IMR-90 (cell line): Measurements from ENCODE around the gene NDUFB3. TPM values are rescaled to one million over a fixed set of nuclear protein-coding genes. Genes with fewer than 3 reads are reported as not detected.

ENCODE experiments used
- ATAC-seq: fragments of 200-7000 bp; cut with Tn5 transposase; 2 replicates; pipeline ENCODE4 v1.9.1; 2020; ENCODE audit warnings: low read depth, mild to moderate bottlenecking, moderate library complexity
- BruUV-seq: library from RNA; stranded (reverse); fragments of 400-500 nt; replicated peaks from 2 replicates; lab custom pipeline; 2021; lab: Mats Ljungman, UMichigan
- CTCF ChIA-PET: fragments of 300-600 bp; formaldehyde crosslinking; extraction: SDS; loops from one replicate; lab custom pipeline; 2021; ENCODE audit warnings: antibody characterized with exemption; lab: Yijun Ruan, JAX
- POLR2A ChIA-PET: fragments of 300-600 bp; sonication (Branson Sonifier 250); formaldehyde crosslinking; loops from one replicate; lab custom pipeline; 2022; ENCODE audit warnings: antibody characterized with exemption; ENCODE audit not compliant: unreplicated experiment; lab: Charles Lee
- DNase-seq: peaks from one replicate; pipeline ENCODE4 v3.0.0; 2013
- H2AFZ ChIP-seq: replicated peaks from 2 replicates; pipeline ENCODE3; 2013; ENCODE audit warnings: low read length, mild to moderate bottlenecking; ENCODE audit not compliant: poor library complexity
- H2AK5ac ChIP-seq: 2 replicates; pipeline ENCODE4 v1.6.1; 2013; ENCODE audit warnings: low read depth, low read length, inconsistent platforms
- H2AK9ac ChIP-seq: replicated peaks from 2 replicates; pipeline ENCODE3; 2013; ENCODE audit warnings: mild to moderate bottlenecking, low read depth, low read length, moderate library complexity; ENCODE audit not compliant: poor library complexity
- H2BK120ac ChIP-seq: 2 replicates; pipeline ENCODE4 v1.6.1; 2013; ENCODE audit warnings: low read depth, low read length, inconsistent platforms
- H2BK15ac ChIP-seq: 3 replicates; pipeline ENCODE4 v1.6.1; 2013; ENCODE audit warnings: low read depth, low read length, inconsistent platforms
- H2BK20ac ChIP-seq: 2 replicates; pipeline ENCODE4 v1.6.1; 2013; ENCODE audit warnings: low read depth, mild to moderate bottlenecking, inconsistent platforms, low read length, moderate library complexity
- H2BK5ac ChIP-seq: 2 replicates; pipeline ENCODE4 v1.6.1; 2013; ENCODE audit warnings: mild to moderate bottlenecking, low read depth, low read length, inconsistent platforms; ENCODE audit not compliant: poor library complexity, severe bottlenecking
- H3K14ac ChIP-seq: replicated peaks from 2 replicates; pipeline ENCODE4 v1.6.1; 2013; ENCODE audit warnings: low read depth, low read length, inconsistent platforms
- H3K18ac ChIP-seq: 2 replicates; pipeline ENCODE4 v1.6.1; 2013; ENCODE audit warnings: low read depth, low read length, control low read depth
- H3K23ac ChIP-seq: 2 replicates; pipeline ENCODE4 v1.6.1; 2013; ENCODE audit warnings: low read depth, low read length, inconsistent platforms
- H3K27ac ChIP-seq: 2 replicates; pipeline ENCODE4 v1.5.1; 2013; ENCODE audit warnings: mild to moderate bottlenecking, control low read depth, low read length; ENCODE audit not compliant: insufficient read depth
- H3K27me3 ChIP-seq: 2 replicates; pipeline ENCODE4 v1.6.1; 2013; ENCODE audit warnings: low read length; ENCODE audit not compliant: control insufficient read depth, insufficient read depth
- H3K36me3 ChIP-seq: 2 replicates; pipeline ENCODE4 v1.6.1; 2013; ENCODE audit warnings: low read length, mixed read lengths; ENCODE audit not compliant: control insufficient read depth, insufficient read depth
- H3K4ac ChIP-seq: 2 replicates; pipeline ENCODE4 v1.6.1; 2013; ENCODE audit warnings: low read depth, low read length, inconsistent platforms
- H3K4me1 ChIP-seq: 2 replicates; pipeline ENCODE4 v1.6.1; 2013; ENCODE audit warnings: low read length, mixed read lengths; ENCODE audit not compliant: control insufficient read depth, insufficient read depth
- H3K4me2 ChIP-seq: 2 replicates; pipeline ENCODE4 v1.6.1; 2013; ENCODE audit warnings: low read depth, mild to moderate bottlenecking, control low read depth, low read length, moderate library complexity
- H3K4me3 ChIP-seq: 2 replicates; pipeline ENCODE4 v1.5.1; 2013; ENCODE audit warnings: low read depth, mild to moderate bottlenecking, control low read depth, low read length, moderate library complexity; ENCODE audit not compliant: insufficient read depth
- H3K56ac ChIP-seq: 2 replicates; pipeline ENCODE4 v1.6.1; 2013; ENCODE audit warnings: low read length, inconsistent platforms; ENCODE audit not compliant: insufficient read depth; ENCODE audit errors: extremely low read depth
- H3K79me1 ChIP-seq, 2 experiments: 2 replicates each; pipeline ENCODE4 v1.6.1; 2013; ENCODE audit warnings: low read length in 2 of 2, inconsistent platforms in 1 of 2, low read depth in 1 of 2
- H3K9ac ChIP-seq: 2 replicates; pipeline ENCODE4 v1.6.1; 2013; ENCODE audit warnings: low read depth, low read length, control low read depth
- H3K9me1 ChIP-seq: 2 replicates; pipeline ENCODE4 v1.6.1; 2013; ENCODE audit warnings: low read length, inconsistent platforms; ENCODE audit not compliant: insufficient read depth
- H3K9me3 ChIP-seq: 2 replicates; pipeline ENCODE4 v1.6.1; 2013; ENCODE audit warnings: low read length; ENCODE audit not compliant: control insufficient read depth, insufficient read depth
- H4K20me1 ChIP-seq: 2 replicates; pipeline ENCODE4 v1.6.1; 2013; ENCODE audit warnings: low read length, inconsistent platforms; ENCODE audit not compliant: insufficient read depth
- H4K5ac ChIP-seq: 2 replicates; pipeline ENCODE4 v1.6.1; 2013; ENCODE audit warnings: mild to moderate bottlenecking, low read depth, low read length, control low read depth
- H4K8ac ChIP-seq, 2 experiments: 2 replicates each; pipeline ENCODE4 v1.6.1; 2013; ENCODE audit warnings: low read depth in 2 of 2, low read length in 2 of 2, control low read depth in 1 of 2, inconsistent platforms in 1 of 2
- H4K91ac ChIP-seq: 2 replicates; pipeline ENCODE4 v1.6.1; 2013; ENCODE audit warnings: low read depth, low read length, inconsistent platforms; ENCODE audit not compliant: insufficient read depth
- BHLHE40 ChIP-seq: fragments of 150-350 bp; IDR thresholded peaks from 2 replicates; pipeline ENCODE4 v1.6.1; 2016; ENCODE audit warnings: mild to moderate bottlenecking, low read depth, low read length
- CHD1 ChIP-seq: IDR thresholded peaks from 2 replicates; pipeline ENCODE4 v1.6.1; 2012; ENCODE audit warnings: low read depth, low read length, improper control_type of control experiment
- ELK1 ChIP-seq: fragments of 150-350 bp; IDR thresholded peaks from 2 replicates; pipeline ENCODE4 v1.6.1; 2016; ENCODE audit warnings: low read depth, mild to moderate bottlenecking, low read length, moderate library complexity, borderline replicate concordance
- MAFK ChIP-seq: IDR thresholded peaks from 2 replicates; pipeline ENCODE4 v1.6.1; 2012; ENCODE audit warnings: low read depth, low read length, improper control_type of control experiment
- NFE2L2 ChIP-seq: fragments of 150-350 bp; IDR thresholded peaks from 2 replicates; pipeline ENCODE4 v1.6.1; 2016; ENCODE audit warnings: low read depth, mild to moderate bottlenecking, low read length
- RCOR1 ChIP-seq: IDR thresholded peaks from 2 replicates; pipeline ENCODE4 v1.6.1; 2012; ENCODE audit warnings: mild to moderate bottlenecking, low read length, improper control_type of control experiment; ENCODE audit not compliant: insufficient replicate concordance
- WGBS, 2 experiments: methylation state at CpG; one replicate each; pipeline versions ENCODE4 v1.1.5 to v1.1.7; 2013; ENCODE audit warnings: missing lambda C conversion rate in 2 of 2; ENCODE audit not compliant: insufficient read length in 1 of 2; ENCODE audit errors: extremely low coverage in 2 of 2; 5-methylcytosine and 5-hydroxymethylcytosine counted together
- dilution Hi-C: fragments of 300-500 bp; cut with HindIII; formaldehyde crosslinking; loops from one replicate; pipeline ENCODE4 v1.14.3; 2018; ENCODE audit warnings: low sequenced_read_pairs; ENCODE audit not compliant: unreplicated experiment
- in situ Hi-C: fragments of 300-500 bp; cut with MboI; formaldehyde crosslinking; loops from 3 replicates; pipeline ENCODE4 v1.14.3; 2019; ENCODE audit warnings: low sequenced_read_pairs, inconsistent platforms, mixed read lengths
- intact Hi-C: fragments of 100-400 bp; cut with micrococcal nuclease; formaldehyde crosslinking; loops from 2 replicates; pipeline ENCODE4 v1.10.0; 2022
- polyA plus RNA-seq, 3 experiments: library from polyadenylated mRNA; depleted of rRNA; stranded (reverse); fragments of >200 nt; gene quantifications; 2 replicates each; pipeline ENCODE4 v1.2.3, GENCODE V29; 2012; ENCODE audit warnings: low replicate concordance in 1 of 3
- total RNA-seq: library from RNA; depleted of rRNA; stranded (reverse); fragments of >200 nt; gene quantifications from 2 replicates; pipeline ENCODE4 v1.2.3, GENCODE V29; 2012

Gene NDUFB3
- total and polyA plus RNA-seq, 2 of the 4 experiments (the other 2 are of a cell fraction), result 41.0 to 98.7 TPM

- in situ Hi-C loops, result no loop called here
- Histone ChIP-seq H3K79me1 (peaks cover 29 to 85% of the 10 kb centered on the region in 2 experiments), H3K56ac (no peak overlapping the region), H3K4me1 (peaks cover 19% of the 10 kb centered on the region), H2BK120ac (no peak overlapping the region), H4K20me1 (peaks cover 18% of the 10 kb centered on the region), H3K4me2 (no peak overlapping the region), H3K9ac (no peak overlapping the region), H3K9me3 (no peaks in the 10 kb centered on the region), H2BK20ac (no peak overlapping the region), H3K4ac (no peak overlapping the region), H2BK5ac (no peak overlapping the region), H4K8ac (no peak overlapping the region), H3K23ac (no peak overlapping the region), H3K4me3 (no peak overlapping the region), H2AK9ac (no peak overlapping the region), H3K18ac (no peak overlapping the region), H2BK15ac (no peak overlapping the region), H3K14ac (peak overlapping the region; percentile 56), H4K5ac (no peak overlapping the region), H3K9me1 (peaks cover 26% of the 10 kb centered on the region), H3K27ac (no peak overlapping the region), H4K91ac (no peak overlapping the region), H2AK5ac (no peak overlapping the region), H3K27me3 (no peaks in the 10 kb centered on the region), H3K36me3 (peaks cover 2% of the 10 kb centered on the region; the same call in 1 of the 2 replicates), H2AFZ (no peak overlapping the region)
- ChIA-PET POLR2A (no interaction called here), CTCF (no interaction called here)
- DNase-seq (no peak), ATAC-seq (no peak)
- WGBS, 2 experiments, result no CpG with 5 or more reads among the region's 1 CpG
- dilution Hi-C loops, result no loop called here
- intact Hi-C loops, result no loop called here
- no TSS peak for BruUV-seq
- no peak for TF ChIP-seq BHLHE40
- TF ChIP-seq MAFK, result no peak
- TF ChIP-seq ELK1, result no peak
- no peak for TF ChIP-seq CHD1
- no peak for TF ChIP-seq RCOR1
- TF ChIP-seq NFE2L2, result no peak
These were observed 50.5 kb downstream of the NDUFB3 start for GRCh38 chr2:201122276-201122675.
